GM10847 (cell line): ENCODE measurements around the gene DENND2A.

ENCODE experiments used
- POLR2A ChIP-seq: IDR thresholded peaks from 2 replicates; pipeline ENCODE4 v1.6.1; 2011; ENCODE audit not compliant: insufficient read length; ENCODE audit errors: extremely low read depth

Gene DENND2A

DNA sequence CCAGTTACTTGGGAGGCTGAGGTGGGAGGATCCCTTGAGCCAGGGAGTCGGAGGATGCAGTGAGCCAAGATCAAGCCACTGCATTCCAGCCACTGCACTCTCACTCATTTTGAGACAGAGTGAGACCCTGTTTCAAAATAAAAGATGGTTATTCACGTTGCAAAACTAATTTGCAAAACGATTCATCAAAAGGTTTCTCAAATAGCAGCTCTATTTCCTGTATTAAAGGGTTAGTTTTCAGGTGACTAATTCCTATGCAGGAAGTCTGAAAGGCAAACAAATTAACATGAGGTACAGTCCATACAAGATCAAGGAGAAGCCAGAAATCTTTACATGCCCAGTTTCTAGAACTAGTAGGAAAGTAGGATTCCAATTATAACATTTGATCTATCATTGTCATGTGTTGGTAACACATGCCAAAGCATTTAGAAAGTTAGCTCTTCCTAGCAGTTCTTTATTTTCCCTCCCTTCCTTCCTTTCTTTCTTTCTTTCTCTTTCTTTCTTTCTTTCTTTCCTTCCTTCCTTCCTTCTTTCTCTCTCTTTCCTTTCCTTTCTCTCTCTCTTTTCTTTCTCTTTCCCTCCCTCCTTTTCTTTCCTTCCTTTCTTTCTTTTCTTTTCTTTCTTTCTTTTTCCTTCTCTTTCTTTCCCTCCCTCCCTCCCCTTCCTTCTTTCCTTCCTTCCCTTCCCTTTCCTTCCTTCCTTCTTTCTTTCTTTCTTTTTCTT is 49.3 kb downstream of the DENND2A start:
- no peak for TF ChIP-seq POLR2A

DNA sequence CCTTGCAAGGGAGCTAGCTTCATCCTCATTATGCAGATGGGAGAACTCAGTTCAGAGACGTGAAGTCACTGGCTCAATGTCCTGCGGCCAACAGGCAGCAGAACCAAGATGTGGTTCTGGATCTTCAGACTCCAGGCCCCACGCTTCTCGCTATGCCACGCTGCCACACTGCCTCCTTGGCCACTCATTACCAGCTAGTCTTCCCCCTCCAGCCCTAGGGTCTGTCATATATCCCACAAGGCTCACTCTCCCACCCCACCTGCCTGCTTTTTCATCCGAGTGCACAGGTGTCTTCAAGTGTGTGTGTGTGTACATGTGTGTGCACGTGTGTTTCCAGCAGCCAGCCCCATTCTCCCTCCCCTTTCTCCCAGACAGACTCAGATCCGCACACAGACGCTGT is 53.4 kb downstream of the DENND2A start:
- no peak for TF ChIP-seq POLR2A

DNA sequence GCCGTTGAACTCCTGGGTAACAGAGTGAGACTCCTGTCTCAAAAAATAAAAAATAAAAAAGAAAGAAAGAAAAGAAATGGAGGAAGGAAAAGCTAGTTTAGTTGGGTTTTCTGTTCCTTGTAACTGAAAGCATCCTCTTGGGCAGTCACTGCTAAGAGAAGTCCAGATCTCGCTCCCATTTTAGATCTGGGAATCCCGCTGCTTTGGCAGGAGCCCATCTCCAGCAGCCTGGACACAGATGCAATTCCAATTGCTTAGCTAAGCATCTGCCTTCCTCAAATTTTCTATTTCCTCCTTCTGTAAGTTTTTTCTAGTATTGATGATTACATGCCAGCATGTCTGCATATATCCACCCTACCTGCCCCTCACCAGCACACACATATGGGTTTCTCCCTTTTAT is 54.1 kb downstream of the DENND2A start:
- TF ChIP-seq POLR2A: no peak

DNA sequence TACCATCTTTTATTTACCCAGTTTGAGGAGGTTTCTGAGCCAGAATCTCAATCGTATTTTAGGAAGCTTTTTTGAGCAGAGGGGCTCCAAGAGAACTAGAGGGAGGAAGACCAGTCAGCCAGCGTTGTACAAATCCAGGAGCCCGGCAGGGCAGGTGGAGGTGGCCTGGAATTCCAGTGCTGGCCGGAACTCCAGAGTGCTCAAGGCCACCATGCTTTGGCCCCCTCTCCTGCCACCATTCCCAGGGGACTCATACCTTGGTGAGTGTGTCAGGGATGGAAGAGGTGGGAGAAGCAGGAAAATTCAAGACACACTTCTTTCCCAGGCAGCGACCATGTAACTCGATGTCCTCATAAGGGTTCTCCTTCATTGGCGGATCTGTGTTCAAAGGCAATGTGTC is 55.3 kb downstream of the DENND2A start:
- no peak for TF ChIP-seq POLR2A

GRCh38 chr7:140584195-140584851 is 56.3 kb downstream of the DENND2A start:
- no peak for TF ChIP-seq POLR2A

- no peak for TF ChIP-seq POLR2A
Measured at GRCh38 chr7:140581411-140581810, 59.2 kb downstream of the DENND2A start.

GRCh38 chr7:140577651-140578050 is 63.0 kb downstream of the DENND2A start:
- TF ChIP-seq POLR2A: no peak

DNA sequence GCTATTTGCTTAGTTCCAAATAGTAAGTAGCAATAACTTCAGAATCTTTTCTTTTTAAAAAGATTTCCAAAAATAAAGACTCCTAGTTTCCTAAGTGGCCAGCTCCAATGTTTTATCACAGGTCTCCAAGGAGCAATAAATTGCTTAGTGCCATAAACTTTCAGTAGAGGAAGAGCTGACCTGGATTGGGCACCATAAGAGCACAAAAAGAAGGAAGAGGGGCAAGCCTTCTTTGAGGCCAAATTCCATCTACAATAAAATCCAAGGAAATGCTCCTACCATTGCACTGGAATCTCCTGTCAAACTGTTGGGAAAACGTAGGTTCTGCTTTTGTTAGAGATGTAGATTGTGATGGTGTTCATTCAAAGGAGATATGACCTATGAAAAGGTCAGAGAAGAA is 64.0 kb downstream of the DENND2A start:
- no peak for TF ChIP-seq POLR2A

DNA sequence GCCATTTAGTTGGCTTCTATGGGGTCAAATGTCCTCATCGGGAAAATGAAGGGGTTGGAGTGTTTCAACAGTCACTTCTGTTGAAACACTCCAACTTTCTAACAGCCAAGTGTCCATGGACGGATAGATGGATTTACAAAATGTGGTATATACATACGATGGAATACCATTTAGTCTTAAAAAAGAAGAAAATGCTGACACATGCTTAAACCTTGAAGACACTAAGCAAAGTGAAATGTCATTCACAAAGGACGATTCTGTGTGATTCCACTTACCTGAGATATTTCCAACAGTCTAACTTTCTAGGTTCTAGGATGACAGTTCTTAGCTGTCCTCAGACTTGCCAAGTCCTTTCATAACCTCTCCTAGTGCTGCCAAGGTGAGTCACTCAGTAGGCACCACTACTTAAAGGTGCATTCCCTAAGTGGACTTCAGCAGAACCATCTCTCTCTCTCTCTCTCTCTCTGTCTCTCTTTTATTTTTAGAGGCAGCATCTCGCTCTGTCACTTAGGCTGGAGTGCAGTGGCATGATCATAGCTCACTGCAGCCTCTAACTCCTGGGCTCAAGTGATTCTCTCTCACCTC is 69.0 kb downstream of the DENND2A start:
- no peak for TF ChIP-seq POLR2A

- TF ChIP-seq POLR2A: no peak
Measured at GRCh38 chr7:140570120-140570519, 70.5 kb downstream of the DENND2A start.

GRCh38 chr7:140568021-140568813 is 72.4 kb downstream of the DENND2A start:
- TF ChIP-seq POLR2A: no peak

- TF ChIP-seq POLR2A: no peak
Measured at GRCh38 chr7:140564643-140565042, 76.0 kb downstream of the DENND2A start.

- no peak for TF ChIP-seq POLR2A
Measured at GRCh38 chr7:140562926-140563481, 77.6 kb downstream of the DENND2A start.

- TF ChIP-seq POLR2A: no peak
Measured at GRCh38 chr7:140559410-140559809, 81.2 kb downstream of the DENND2A start.

DNA sequence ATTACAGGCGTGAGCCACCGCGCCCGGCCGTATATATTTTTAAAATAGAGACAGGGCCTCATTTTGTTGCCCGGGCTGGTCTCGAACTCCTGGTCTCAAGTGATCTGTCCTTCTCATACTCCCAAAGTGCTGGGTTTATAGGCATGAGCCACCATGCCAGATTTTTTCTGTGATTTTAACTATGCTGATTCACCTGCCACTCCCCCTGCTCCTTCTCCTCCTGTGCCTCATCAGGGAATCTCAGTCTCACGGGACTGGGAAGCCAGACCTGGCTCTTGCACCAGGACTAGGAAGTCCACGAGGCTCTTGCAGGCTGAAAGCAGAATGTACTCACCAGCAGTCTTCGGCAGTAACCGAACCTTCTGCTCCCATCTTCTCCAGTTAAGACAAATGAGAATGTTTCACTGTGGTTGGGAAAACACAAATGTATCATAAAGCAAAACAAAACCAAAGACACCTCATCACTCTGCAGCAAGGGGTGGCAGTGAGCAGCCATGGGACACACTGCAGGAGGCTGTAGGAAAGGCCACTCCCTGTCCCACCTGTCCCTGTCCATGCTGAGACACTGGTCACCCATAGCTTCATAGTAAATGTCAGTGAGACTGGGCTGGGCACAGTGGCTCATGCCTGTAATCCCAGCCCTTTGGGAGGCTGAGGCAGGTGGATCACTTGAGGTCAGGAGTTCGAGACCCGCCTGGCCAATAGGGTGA is 82.6 kb downstream of the DENND2A start:
- no peak for TF ChIP-seq POLR2A
